ENCODE results near the gene PDP2. TPM values are rescaled to one million over a fixed set of nuclear protein-coding genes. Genes with fewer than 3 reads are reported as not detected.

Gene PDP2
- total RNA-seq, 2 experiments from 2014 or later = 3.3 to 5.9 TPM

GRCh38 chr16:66920299-66920590 lies 39.9 kb downstream of the PDP2 start:
- Mint-ChIP-seq H3K27me3 (peaks cover 34% of the 10 kb centered on the region), H3K27ac (no peak overlapping the region), H3K9me3 (no peaks in the 10 kb centered on the region), H3K4me3 (no peak overlapping the region), H3K36me3 (ENCODE audit: low read depth) (no peaks in the 10 kb centered on the region), H3K4me1 (ENCODE audit: low read depth) (peaks cover under 1% of the 10 kb centered on the region)
- intact Hi-C loops (cut with DNase I, micrococcal nuclease) = no loop called here
- Histone ChIP-seq H3K36me3 (ENCODE audit: insufficient read depth, low read length) (no peaks in the 10 kb centered on the region), H3K27me3 (ENCODE audit: control insufficient read depth in 1 of 2, insufficient read depth in 2 of 2, low read length in 2 of 2) (peaks cover 20 to 33% of the 10 kb centered on the region in 2 experiments), H3K27ac (ENCODE audit: low read depth in 1 of 2, low read length in 2 of 2) (no peak overlapping the region), H3K9me3 (ENCODE audit: control insufficient read depth in 1 of 2, insufficient read depth in 1 of 2, low read length in 2 of 2) (peaks cover 0 to 11% of the 10 kb centered on the region in 2 experiments), H3K4me3 (ENCODE audit: low read length) (no peak overlapping the region), H3K4me1 (ENCODE audit: insufficient read depth, low read length) (peaks cover 11% of the 10 kb centered on the region)
- TF ChIP-seq CTCF (IDR thresholded peaks at IDR 0.05) = no peak
- ChIA-PET POLR2A (no interaction called here), CTCF (no interaction called here)
- ATAC-seq (ENCODE audit: poor library complexity) (no peak), DNase-seq (no peak)

GRCh38 chr16:66920924-66921680 lies 40.8 kb downstream of the PDP2 start:
- ATAC-seq (ENCODE audit: poor library complexity) = no peak
- POLR2A ChIA-PET = interaction anchor here (0.5 kb wide), 1 partner anchor 29 kb away, joined by 5 read pairs; no protein-coding TSS in a partner anchor
- Histone ChIP-seq H3K36me3 (ENCODE audit: insufficient read depth, low read length) (no peaks in the 10 kb centered on the region), H3K4me3 (ENCODE audit: low read length) (no peak overlapping the region), H3K27me3 (ENCODE audit: control insufficient read depth in 1 of 2, insufficient read depth in 2 of 2, low read length in 2 of 2) (peaks cover 29 to 41% of the 10 kb centered on the region in 2 experiments), H3K27ac (ENCODE audit: low read depth in 1 of 2, low read length in 2 of 2) (no peak overlapping the region), H3K9me3 (ENCODE audit: control insufficient read depth in 1 of 2, insufficient read depth in 1 of 2, low read length in 2 of 2) (peaks cover 0 to 11% of the 10 kb centered on the region in 2 experiments), H3K4me1 (ENCODE audit: insufficient read depth, low read length) (peaks cover 16% of the 10 kb centered on the region)
- Mint-ChIP-seq H3K27ac (no peak overlapping the region), H3K36me3 (ENCODE audit: low read depth) (no peaks in the 10 kb centered on the region), H3K27me3 (peaks cover 43% of the 10 kb centered on the region), H3K4me1 (ENCODE audit: low read depth) (peaks cover 7% of the 10 kb centered on the region), H3K4me3 (no peak overlapping the region), H3K9me3 (no peaks in the 10 kb centered on the region)
- TF ChIP-seq CTCF (IDR thresholded peaks at IDR 0.05) = no peak
- intact Hi-C loops (cut with DNase I, micrococcal nuclease) = no loop called here
- DNase-seq = no peak
- CTCF ChIA-PET = no interaction called here

- Mint-ChIP-seq H3K36me3 (ENCODE audit: low read depth) (no peaks in the 10 kb centered on the region), H3K4me1 (ENCODE audit: low read depth) (peaks cover 7% of the 10 kb centered on the region), H3K27me3 (peaks cover 50% of the 10 kb centered on the region), H3K9me3 (no peaks in the 10 kb centered on the region), H3K27ac (no peak overlapping the region), H3K4me3 (no peak overlapping the region)
- peaks cover 32 to 45% of the 10 kb centered on the region in 2 experiments for H3K27me3 ChIP-seq (ENCODE audit: control insufficient read depth in 1 of 2, insufficient read depth in 2 of 2, low read length in 2 of 2)
- ChIA-PET POLR2A (interaction anchor here (0.5 kb wide), 1 partner anchor 29 kb away, joined by 5 read pairs; no protein-coding TSS in a partner anchor), CTCF (no interaction called here)
- peaks cover 0 to 11% of the 10 kb centered on the region in 2 experiments for H3K9me3 ChIP-seq (ENCODE audit: control insufficient read depth in 1 of 2, insufficient read depth in 1 of 2, low read length in 2 of 2)
- DNase-seq = no peak
- no peak overlapping the region for H3K4me3 ChIP-seq (ENCODE audit: low read length)
- intact Hi-C loops (cut with DNase I, micrococcal nuclease) = no loop called here
- no peak for ATAC-seq (ENCODE audit: poor library complexity)
- no peak for TF ChIP-seq CTCF (IDR thresholded peaks at IDR 0.05)
- H3K4me1 ChIP-seq (ENCODE audit: insufficient read depth, low read length) = peaks cover 16% of the 10 kb centered on the region
- H3K27ac ChIP-seq (ENCODE audit: low read depth in 1 of 2, low read length in 2 of 2) = no peak overlapping the region
- no peaks in the 10 kb centered on the region for H3K36me3 ChIP-seq (ENCODE audit: insufficient read depth, low read length)
Measured at GRCh38 chr16:66921729-66922450, 41.6 kb downstream of the PDP2 start.

Data from CD4-positive, alpha-beta T cell (primary cell).